Right ventricle myocardium superior (tissue), 1 donor: Measurements from ENCODE around the gene FBXO9. TPM values are rescaled to one million over a fixed set of nuclear protein-coding genes. Genes with fewer than 3 reads are reported as not detected.

Experiments used
- ATAC-seq: fragments of 200-7000 bp; cut with Tn5 transposase; one replicate; pipeline ENCODE4 v1.9.1; 2020; ENCODE audit warnings: mild to moderate bottlenecking; ENCODE audit not compliant: poor library complexity
- DNase-seq: peaks from one replicate; pipeline ENCODE4 v3.0.0-alpha.2; 2020
- intact Hi-C: fragments of 100-400 bp; cut with DNase I; formaldehyde crosslinking; loops from one replicate; pipeline ENCODE4 v1.11.2; 2022
- total RNA-seq: library from RNA; stranded (reverse); fragmentation: NEBNext Ultra II Directional; extraction: Animal tissue kit (Norgen Biotek cat#: 25700); gene quantifications from one replicate; pipeline ENCODE4 v1.2.1, GENCODE V29; 2021
- donor health status: DM: no; HTN: yes; CAD: no; lungs with severe emphysema.

The FBXO9 gene
- total RNA-seq, 1 donor from 2014 or later, result 40.2 TPM

DNA sequence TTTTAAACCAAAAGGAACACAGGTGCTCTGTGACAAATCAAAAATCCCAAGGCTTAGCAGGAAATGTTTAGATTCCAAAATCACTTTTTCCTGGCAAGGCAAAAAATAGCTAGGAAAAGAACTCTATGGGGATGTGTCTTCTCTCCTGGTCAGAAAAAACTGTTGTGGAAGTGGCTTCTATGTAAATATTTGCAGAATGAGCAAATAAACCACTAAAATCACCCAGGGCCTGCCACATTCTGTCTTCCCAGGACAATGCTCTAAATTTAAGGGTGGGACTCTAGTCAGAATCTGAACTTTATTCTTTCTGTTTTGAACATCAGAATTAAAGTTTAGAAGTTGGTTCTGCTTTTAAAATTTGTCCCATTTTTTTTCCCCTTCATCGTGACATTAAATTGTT lies 54.1 kb downstream of the FBXO9 start:
- ATAC-seq (no peak), DNase-seq (no peak)
- intact Hi-C loops, result no loop called here

DNA sequence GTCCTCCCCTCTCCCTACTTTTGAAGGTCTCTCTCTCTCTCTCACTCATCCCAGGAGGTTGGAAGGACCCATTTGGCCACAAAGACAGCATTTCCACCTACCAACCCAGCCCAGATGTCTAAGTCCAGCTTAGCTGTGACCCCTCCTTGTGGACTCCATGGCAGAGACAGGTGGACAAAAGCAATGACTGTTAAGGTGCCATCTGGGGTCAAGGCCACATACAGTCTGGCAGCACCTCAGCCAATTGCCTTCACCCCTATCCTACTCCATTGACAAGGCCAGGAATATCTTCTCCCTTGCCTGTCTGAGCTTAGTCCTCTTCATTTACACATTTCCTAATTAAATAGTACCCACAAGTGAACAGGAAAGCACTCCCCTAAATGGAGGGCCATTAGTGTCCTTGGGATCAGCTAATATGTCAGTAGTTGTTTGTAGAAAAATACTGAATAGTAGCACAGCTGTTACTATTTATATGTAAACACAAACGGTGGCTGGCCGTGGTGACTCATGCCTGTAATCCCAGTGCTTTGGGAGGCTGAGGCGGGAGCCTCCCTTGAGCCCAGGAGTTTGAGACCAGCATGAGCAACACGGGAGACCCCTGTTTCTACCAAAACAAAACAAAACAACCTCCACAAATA lies 54.7 kb downstream of the FBXO9 start:
- DNase-seq, result no peak
- intact Hi-C loops, result no loop called here
- no peak for ATAC-seq

DNA sequence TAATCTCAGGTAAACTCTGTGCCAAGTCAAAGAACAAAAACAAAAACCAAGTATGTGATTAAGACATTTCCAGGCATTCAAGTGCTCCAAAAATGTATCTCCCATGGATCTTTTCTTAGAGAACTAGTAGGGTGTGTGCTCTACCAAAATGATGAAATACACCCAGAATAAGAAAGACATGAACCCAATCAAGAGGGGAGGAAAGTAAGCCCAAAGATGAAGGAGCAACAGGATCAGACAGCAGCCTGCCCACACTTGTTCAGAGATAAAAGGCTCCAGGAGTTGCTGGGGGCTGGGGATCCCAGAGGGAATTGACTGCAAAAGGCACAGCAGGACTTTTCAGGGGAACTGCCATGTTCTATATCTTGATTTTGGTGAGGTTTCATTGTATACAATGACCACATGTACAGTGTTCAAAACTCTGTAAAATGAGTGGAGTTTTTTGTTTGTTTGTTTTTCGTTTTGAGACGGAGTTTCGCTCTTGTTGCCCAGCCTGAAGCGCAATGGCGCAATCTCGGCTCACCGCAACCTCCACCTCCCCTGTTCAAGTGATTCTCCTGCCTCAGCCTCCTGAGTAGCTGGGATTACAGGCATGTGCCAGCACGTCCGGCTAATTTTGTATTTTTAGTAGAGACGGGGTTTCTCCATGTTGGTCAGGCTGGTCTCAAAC lies 59.1 kb downstream of the FBXO9 start:
- intact Hi-C loops, result no loop called here
- no peak for DNase-seq
- no peak for ATAC-seq

DNA sequence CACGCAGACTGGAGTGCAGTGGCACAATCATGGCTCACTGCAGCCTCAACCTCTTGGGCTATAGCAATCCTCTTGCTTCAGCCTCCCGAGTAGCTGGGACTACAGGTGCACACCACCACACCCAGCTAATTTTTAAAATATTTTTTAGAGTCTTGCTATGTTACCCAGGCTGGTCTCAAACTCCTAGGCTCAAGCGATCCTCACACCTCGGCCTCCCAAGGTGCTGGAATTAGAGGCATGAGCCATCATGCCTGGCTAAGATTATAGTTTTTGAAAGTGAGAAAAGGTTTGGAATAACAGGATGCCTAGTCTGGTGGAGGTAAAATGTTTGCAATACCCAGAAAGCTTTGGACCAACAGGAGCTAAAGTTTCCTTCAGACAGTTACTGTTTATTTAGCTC lies 60.1 kb downstream of the FBXO9 start:
- DNase-seq (no peak), ATAC-seq (no peak)
- intact Hi-C loops, result no loop called here

DNA sequence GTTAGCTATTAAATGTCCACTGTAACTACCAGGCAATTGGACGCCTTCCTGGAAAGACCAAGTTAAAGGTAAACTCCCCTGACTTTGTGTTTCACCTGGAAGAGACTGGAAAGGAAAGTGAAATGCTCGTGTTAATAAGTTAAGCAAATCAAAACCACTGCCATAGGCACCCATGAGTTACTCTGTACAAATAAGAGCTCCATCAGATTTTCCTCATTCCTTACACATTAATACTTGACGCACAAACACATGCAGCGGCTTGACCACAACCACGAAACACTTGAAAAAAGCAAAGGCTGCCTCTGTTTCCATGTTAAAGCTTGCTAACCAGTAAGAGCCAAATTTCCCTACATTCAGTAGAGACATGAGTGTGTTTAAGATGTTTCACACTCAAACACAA lies 63.6 kb downstream of the FBXO9 start:
- DNase-seq, result no peak
- intact Hi-C loops, result no loop called here
- ATAC-seq, result no peak

DNA sequence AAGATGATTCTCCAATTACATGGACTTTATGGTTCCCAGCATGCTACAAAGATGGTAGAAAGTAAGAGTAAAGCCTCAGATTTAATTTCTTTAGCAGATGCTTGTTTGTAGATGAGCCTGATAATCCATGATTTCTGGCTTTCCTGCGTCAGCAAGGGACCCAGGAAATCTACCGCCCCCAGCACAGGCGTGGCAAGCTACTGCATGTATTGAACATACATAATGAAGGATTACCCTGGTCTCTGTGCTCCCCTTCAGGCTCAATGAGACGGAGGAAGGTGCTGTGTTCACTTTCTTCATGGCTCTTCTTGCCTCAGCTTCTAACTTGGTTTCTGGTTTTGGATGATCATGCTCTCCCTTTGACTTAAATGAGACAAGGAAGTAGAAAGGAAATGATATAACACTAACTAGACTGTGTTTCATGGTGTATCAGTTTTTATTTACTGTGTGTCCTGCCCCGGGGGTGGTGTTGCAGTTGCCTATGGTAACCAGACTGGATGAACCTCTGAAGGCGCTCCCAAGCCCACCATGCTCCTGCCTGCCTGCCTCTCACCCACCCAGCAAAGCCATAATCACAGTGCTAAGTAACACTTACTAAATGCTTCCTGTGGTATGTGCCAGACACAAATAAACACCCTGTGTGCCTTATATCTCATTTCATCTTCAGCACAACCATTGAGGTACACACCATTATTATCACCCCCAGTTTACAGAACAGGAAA lies 65.5 kb downstream of the FBXO9 start:
- no peak for DNase-seq
- no peak for ATAC-seq
- intact Hi-C loops, result no loop called here

DNA sequence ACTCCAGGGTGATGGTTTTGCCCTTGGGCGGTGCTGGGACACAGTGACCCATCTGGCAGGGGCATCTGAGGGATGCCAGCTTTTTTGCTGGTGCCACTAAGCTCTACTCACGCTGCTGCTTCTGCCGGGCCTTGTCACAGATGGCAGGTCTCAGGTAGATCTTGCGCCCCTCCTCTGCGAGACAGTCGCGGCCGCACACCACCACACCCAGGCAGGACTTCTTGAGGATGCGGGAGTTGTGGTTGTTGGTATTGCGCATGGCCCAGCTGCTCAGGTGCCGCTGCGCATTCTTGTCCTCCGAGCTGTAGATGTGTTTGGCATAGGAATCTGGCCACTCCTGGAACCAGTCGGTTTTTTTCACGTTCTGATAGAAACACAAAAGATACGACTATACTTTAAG lies 68.8 kb downstream of the FBXO9 start:
- DNase-seq, result no peak
- intact Hi-C loops, result no loop called here
- no peak for ATAC-seq

DNA sequence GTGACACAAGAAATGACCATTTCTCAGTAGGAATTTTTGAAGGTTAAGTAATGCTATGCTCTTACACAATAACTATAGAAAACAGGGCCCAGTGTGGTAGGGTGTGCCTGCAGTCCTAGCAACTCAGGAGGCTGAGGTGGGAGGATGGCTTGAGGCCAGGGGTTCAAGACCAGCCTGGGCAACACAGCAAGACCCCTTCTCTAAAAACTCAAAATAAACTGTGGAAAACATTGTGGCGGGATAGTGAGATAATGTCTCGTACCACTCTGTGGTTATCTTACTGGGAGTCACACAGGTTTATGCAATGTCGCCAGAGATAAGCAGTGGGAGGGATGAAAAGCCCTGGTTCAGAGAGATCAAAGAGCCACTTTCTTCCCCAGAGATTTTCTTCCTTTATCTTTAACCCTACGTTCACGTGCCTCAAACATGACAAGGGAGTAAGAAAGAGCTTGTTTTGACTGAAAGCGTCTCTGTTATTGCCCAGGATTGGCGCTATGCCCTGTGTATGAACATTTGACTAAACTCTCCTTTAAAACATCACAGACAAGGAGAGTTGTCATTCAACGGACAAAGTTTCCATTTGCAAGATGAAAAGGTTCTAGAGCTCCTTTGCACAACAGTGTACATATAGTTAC lies 69.5 kb downstream of the FBXO9 start:
- intact Hi-C loops, result no loop called here
- ATAC-seq, result no peak
- no peak for DNase-seq

DNA sequence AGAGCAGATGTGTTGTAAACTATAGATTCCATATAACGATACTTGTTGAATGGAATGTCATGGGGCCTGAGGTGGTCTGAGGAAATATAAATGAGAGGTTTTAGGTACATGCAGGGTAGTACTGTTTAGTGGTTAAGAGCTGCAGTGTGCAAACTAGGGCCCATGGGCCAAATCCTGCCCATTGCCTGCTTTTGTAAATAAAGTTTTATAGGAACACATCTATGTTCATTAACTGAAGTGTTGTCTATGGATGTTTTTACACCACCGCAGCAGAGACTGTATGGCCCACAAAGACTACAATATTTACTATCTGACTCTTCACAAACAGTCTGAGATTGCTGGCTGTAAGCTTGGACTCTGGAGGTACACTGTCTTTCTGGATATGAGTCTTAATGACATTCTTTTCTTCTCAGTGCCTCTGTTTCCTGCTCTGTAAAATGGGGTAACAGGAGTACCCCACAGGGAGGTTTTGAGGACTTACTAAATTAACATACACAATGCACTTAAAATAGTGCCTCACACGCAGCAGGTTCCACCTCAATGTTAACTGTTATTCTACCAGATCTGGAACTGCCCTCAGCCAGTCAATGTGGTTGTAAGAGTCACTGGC lies 70.9 kb downstream of the FBXO9 start:
- DNase-seq (no peak), ATAC-seq (no peak)
- intact Hi-C loops, result no loop called here

DNA sequence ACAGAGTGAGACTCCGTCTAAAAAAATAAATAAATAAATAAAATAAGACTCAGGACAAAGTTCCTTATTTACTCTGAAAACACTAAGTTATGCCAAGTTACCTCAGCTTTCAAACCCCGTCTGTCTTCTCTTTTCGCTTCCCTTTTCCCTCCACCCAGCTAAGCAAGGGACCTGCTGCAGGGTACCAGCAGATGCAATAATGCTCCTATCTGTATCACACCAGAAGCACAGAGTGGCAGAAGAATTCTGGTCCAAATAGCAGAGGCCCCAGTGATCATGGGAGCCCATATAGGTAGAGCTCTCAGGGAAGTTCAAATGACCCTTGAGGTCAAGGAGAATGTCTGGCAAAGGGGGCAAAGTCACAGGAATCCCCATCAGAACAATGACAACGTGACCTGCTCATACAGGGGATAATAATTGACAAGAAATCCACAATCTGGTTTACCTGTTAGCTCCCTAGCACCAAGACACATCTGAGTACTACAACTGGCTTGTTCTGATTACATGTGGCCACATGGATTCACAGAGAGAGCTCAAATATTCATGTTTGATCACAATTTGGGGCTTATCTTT lies 74.7 kb downstream of the FBXO9 start:
- intact Hi-C loops, result no loop called here
- no peak for DNase-seq

DNA sequence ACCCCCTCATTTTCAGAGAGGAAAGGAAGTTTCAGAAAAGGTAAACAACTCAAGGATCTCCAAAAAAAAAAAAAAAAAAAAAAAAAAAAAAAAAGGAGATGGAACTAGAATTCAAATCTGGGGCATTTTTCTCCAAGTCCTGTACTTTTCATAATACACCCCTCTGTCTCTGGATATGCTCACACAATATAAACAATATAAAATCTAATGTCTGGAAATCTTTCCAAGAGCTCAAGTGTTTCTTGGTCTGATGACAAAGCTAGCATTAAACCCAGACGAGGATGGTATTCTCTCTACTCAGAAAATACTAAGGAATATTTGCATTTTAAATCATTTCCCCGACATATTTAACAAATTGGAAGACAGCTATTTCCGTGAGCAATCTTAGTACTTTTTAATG lies 77.6 kb downstream of the FBXO9 start:
- ATAC-seq (no peak), DNase-seq (no peak)
- intact Hi-C loops, result no loop called here

More for the DNA sequence above, 74.7 kb downstream of the FBXO9 start:
- ATAC-seq, result no peak

DNA sequence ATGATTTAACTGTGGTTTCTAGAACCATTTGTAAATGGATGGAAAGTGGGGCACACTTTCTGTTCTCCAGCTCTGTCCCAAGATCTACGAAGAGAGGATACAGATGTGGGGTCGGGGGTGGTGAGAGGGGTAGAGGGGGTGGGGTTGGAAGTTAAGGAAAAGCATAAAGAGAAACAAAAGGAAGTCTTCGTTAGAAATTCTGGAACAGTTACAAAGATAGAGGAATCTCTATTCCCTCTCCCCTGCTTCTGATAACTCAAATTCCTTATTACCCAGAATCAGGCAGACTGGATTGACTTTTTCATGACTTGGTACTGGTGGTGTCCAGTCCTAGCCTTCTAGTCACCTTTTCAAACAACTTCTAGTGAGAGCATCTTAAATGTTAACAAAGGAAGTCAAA lies 78.5 kb downstream of the FBXO9 start:
- intact Hi-C loops, result no loop called here
- DNase-seq (no peak), ATAC-seq (no peak)

DNA sequence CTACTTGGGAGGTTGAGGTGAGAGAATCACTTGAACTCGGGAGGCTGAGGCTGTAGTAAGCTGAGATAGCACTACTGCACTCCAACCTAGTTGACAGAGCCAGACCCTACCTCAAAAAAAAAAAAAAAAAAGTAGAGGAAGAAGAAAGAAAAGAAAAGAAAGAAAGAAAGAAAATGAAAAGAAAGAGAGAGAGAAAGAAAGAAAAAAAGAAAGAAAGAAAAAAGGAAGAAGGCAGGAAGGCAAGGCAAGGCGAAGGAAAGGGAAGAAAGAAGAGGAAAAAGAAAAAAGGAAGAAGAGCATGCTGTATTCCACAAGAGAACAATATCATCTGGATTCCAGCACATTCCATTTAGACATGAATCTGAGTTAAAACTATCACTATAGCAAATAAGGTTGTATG lies 79.6 kb downstream of the FBXO9 start:
- intact Hi-C loops, result no loop called here
- ATAC-seq, result no peak

DNA sequence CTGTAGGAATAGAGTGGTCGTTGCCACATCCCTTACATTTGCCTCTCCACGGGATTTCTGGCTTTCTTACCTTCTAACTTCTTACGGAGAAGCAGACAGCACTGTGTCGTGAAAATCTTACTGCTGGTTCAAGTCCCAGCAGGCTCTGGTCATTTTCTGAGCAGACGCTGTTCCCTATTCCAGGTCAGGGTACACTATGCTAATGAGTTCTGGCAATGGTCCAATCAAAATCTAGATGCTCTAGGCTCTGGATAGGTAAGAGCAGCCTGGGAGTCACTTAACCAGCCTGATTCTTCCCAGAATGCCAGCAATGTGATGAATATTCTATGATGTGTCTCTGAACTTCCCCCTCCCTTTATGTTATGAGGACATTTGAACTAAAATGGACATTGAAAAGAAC lies 83.5 kb downstream of the FBXO9 start, which contains the start of gene GCM1:
Gene GCM1 (minus strand): TSS at position 158 of the 400 bp plus-strand sequence. CDS start 3,209 bp downstream, outside the sequence.
- intact Hi-C loops, result no loop called here
- no peak for ATAC-seq

More for the DNA sequence above, 79.6 kb downstream of the FBXO9 start:
- DNase-seq, result no peak

More for the DNA sequence above, 83.5 kb downstream of the FBXO9 start, which contains the start of gene GCM1:
- no peak for DNase-seq

Other genes with a start within 250 kb of the FBXO9 start
- not detected for gene GSTA5, start 224.6 kb upstream of the FBXO9 start, total RNA-seq
- gene GSTA3, start 155.7 kb upstream of the FBXO9 start, total RNA-seq, result not detected
- gene GSTA4, start 70.1 kb upstream of the FBXO9 start, total RNA-seq, result 7.0 TPM
- 6.0 TPM for gene CILK1, start 3.6 kb upstream of the FBXO9 start, total RNA-seq
- gene GCM1, start 83.4 kb downstream of the FBXO9 start, total RNA-seq, result not detected